OCI-LY1 (cell line): Measurements from ENCODE around the gene NUMB.

Experiments
- EZH2 ChIP-seq: fragments of 200-600 bp; sonication (generic), shearing (Covaris generic); IDR thresholded peaks from 2 replicates; pipeline ENCODE4 v1.8.0; 2017; ENCODE audit warnings: borderline replicate concordance, mixed run types, mild to moderate bottlenecking, antibody characterized with exemption, low read length, moderate library complexity, mixed read lengths
- TF ChIP-seq, protein P1 (sequence below): fragments of 200-600 bp; sonication (generic), shearing (Covaris generic); IDR thresholded peaks from 2 replicates; pipeline ENCODE4 v1.5.1; 2017; ENCODE audit warnings: mild to moderate bottlenecking, antibody characterized with exemption, low read length, moderate library complexity, mixed read lengths

DNA sequence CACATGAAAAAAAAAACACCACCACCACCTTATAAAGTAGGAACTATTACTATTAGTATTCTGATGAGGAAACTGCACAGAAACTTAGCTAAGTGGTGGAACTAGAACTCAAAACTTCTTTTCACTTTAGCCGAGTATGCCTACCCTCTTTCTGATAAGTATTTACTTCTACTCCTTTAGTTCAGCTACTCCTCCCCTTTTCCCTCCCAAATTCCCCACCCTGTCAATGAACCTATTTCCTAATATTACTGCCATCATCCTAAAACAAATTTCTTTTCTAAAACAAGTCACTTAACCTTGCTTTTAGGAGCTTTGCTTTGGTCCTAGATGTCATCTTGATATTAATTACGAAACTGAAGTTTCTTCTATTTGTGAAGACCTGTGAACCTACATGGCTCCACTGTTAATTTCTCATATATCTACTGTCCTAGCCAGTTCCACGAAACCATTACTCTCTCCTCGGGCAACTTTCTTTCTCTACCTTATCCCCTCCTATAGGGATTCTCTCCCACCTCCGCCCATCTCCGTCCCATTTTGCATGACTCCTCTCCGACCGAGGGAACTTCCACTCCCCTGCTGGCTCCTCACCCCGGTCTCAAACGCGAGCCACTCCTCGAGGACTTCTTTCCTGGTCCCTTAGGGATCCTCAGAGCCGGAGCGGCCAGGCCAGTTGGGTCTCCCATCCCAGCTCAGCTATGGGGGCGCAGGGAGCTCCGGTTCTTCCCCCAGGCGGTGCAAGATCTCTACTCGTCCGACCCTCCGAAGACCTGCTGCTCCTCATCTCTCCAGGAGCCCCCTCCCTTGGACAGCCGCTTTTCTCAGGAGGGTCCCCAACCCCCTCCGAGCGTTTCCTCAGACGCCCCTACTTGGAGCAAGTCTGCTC is 1.1 kb downstream of the NUMB start:
- TF ChIP-seq, protein P1, sequence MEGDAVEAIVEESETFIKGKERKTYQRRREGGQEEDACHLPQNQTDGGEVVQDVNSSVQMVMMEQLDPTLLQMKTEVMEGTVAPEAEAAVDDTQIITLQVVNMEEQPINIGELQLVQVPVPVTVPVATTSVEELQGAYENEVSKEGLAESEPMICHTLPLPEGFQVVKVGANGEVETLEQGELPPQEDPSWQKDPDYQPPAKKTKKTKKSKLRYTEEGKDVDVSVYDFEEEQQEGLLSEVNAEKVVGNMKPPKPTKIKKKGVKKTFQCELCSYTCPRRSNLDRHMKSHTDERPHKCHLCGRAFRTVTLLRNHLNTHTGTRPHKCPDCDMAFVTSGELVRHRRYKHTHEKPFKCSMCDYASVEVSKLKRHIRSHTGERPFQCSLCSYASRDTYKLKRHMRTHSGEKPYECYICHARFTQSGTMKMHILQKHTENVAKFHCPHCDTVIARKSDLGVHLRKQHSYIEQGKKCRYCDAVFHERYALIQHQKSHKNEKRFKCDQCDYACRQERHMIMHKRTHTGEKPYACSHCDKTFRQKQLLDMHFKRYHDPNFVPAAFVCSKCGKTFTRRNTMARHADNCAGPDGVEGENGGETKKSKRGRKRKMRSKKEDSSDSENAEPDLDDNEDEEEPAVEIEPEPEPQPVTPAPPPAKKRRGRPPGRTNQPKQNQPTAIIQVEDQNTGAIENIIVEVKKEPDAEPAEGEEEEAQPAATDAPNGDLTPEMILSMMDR: no peak
- TF ChIP-seq EZH2: no peak
